ENCODE results near the gene PRDX5. TPM values are rescaled to one million over a fixed set of nuclear protein-coding genes. Genes with fewer than 3 reads are reported as not detected.

PRDX5 gene
- total RNA-seq, 6 experiments from 2014 or later = 161 to 207 (median 186) TPM

- Mint-ChIP-seq H3K36me3 (ENCODE audit: low read depth) (no peaks in the 10 kb centered on the region), H3K4me3 (no peak overlapping the region), H3K27me3 (ENCODE audit: insufficient read depth) (peaks cover 7% of the 10 kb centered on the region), H3K4me1 (ENCODE audit: low read depth) (no peaks in the 10 kb centered on the region), H3K27ac (no peak overlapping the region; the same call in 1 of the 2 replicates), H3K9me3 (no peaks in the 10 kb centered on the region)
- TF ChIP-seq CTCF (IDR thresholded peaks at IDR 0.05) = no peak
- DNase-seq = no peak
Observed at GRCh38 chr11:64342869-64343745, 25.2 kb downstream of the PRDX5 start.

- Mint-ChIP-seq H3K36me3 (ENCODE audit: low read depth) (no peaks in the 10 kb centered on the region), H3K27me3 (ENCODE audit: insufficient read depth) (peaks cover 7% of the 10 kb centered on the region), H3K9me3 (no peaks in the 10 kb centered on the region), H3K27ac (no peak overlapping the region), H3K4me3 (no peak overlapping the region), H3K4me1 (ENCODE audit: low read depth) (no peaks in the 10 kb centered on the region)
- no peak for DNase-seq
- peak; percentile 61 for TF ChIP-seq CTCF (IDR thresholded peaks at IDR 0.05)
Observed at GRCh38 chr11:64343767-64344559, 26.0 kb downstream of the PRDX5 start.

- no peak for DNase-seq
- Mint-ChIP-seq H3K4me3 (no peak overlapping the region), H3K36me3 (ENCODE audit: low read depth) (no peaks in the 10 kb centered on the region), H3K9me3 (no peaks in the 10 kb centered on the region), H3K27me3 (ENCODE audit: insufficient read depth) (peaks cover 7% of the 10 kb centered on the region), H3K27ac (no peak overlapping the region), H3K4me1 (ENCODE audit: low read depth) (no peaks in the 10 kb centered on the region)
- no peak for TF ChIP-seq CTCF (IDR thresholded peaks at IDR 0.05)
Observed at GRCh38 chr11:64344787-64345186, 26.9 kb downstream of the PRDX5 start.

GRCh38 chr11:64347193-64347867 lies 29.4 kb downstream of the PRDX5 start:
- no peaks in the 10 kb centered on the region for H3K9me3 Mint-ChIP-seq
- H3K4me3 Mint-ChIP-seq = no peak overlapping the region
- DNase-seq = no peak
- peaks cover 9% of the 10 kb centered on the region for H3K27me3 Mint-ChIP-seq (ENCODE audit: insufficient read depth)
- H3K27ac Mint-ChIP-seq = no peak overlapping the region
- no peaks in the 10 kb centered on the region for H3K36me3 Mint-ChIP-seq (ENCODE audit: low read depth)
- no peaks in the 10 kb centered on the region for H3K4me1 Mint-ChIP-seq (ENCODE audit: low read depth)
- no peak for TF ChIP-seq CTCF (IDR thresholded peaks at IDR 0.05)

GRCh38 chr11:64348383-64349024 lies 30.6 kb downstream of the PRDX5 start:
- no peaks in the 10 kb centered on the region for H3K36me3 Mint-ChIP-seq (ENCODE audit: low read depth)
- H3K9me3 Mint-ChIP-seq = no peaks in the 10 kb centered on the region
- no peak overlapping the region for H3K27ac Mint-ChIP-seq
- TF ChIP-seq CTCF (IDR thresholded peaks at IDR 0.05) = no peak
- no peaks in the 10 kb centered on the region for H3K4me1 Mint-ChIP-seq (ENCODE audit: low read depth)
- DNase-seq = no peak
- H3K4me3 Mint-ChIP-seq = no peak overlapping the region
- peaks cover 8% of the 10 kb centered on the region for H3K27me3 Mint-ChIP-seq (ENCODE audit: insufficient read depth)
